DOHH2 (cell line): ENCODE data around the gene ALPI.

Experiments used
- H3F3A ChIP-seq: fragments of 200-600 bp; sonication (generic), shearing (Covaris generic); 2 replicates; pipeline ENCODE4 v1.6.0; 2016; ENCODE audit warnings: antibody characterized with exemption, mild to moderate bottlenecking; ENCODE audit not compliant: control insufficient read depth, insufficient read depth
- H3K27ac ChIP-seq: fragments of 200-600 bp; sonication (generic); 2 replicates; pipeline ENCODE4 v1.5.1; 2014; ENCODE audit warnings: low read depth, mild to moderate bottlenecking, low read length, moderate library complexity
- H3K27me3 ChIP-seq: fragments of 200-600 bp; sonication (generic); 2 replicates; pipeline ENCODE4 v1.6.1; 2014; ENCODE audit warnings: mild to moderate bottlenecking, low read length, mixed read lengths; ENCODE audit not compliant: control insufficient read depth
- H3K36me3 ChIP-seq: fragments of 200-600 bp; sonication (generic); 2 replicates; pipeline ENCODE4 v1.6.1; 2014; ENCODE audit warnings: mild to moderate bottlenecking, low read length, moderate library complexity, mixed read lengths; ENCODE audit not compliant: control insufficient read depth
- H3K4me1 ChIP-seq: fragments of 200-600 bp; sonication (generic); 2 replicates; pipeline ENCODE4 v1.6.1; 2014; ENCODE audit warnings: mild to moderate bottlenecking, low read length, mixed read lengths; ENCODE audit not compliant: control insufficient read depth
- H3K4me2 ChIP-seq: fragments of 200-600 bp; sonication (generic); 2 replicates; pipeline ENCODE4 v1.6.0; 2014; ENCODE audit warnings: mild to moderate bottlenecking, low read length, moderate library complexity
- H3K4me3 ChIP-seq: fragments of 200-600 bp; sonication (generic); 2 replicates; pipeline ENCODE4 v1.5.1; 2014; ENCODE audit warnings: mild to moderate bottlenecking, low read length, mixed read lengths
- H3K79me2 ChIP-seq: fragments of 200-600 bp; sonication (generic); 2 replicates; pipeline ENCODE4 v1.6.1; 2014; ENCODE audit warnings: mild to moderate bottlenecking, low read length, mixed read lengths; ENCODE audit not compliant: control insufficient read depth
- H3K9me2 ChIP-seq: fragments of 200-600 bp; sonication (generic); replicated peaks from 2 replicates; pipeline ENCODE4 v1.6.1; 2014; ENCODE audit warnings: mild to moderate bottlenecking, low read length, mixed read lengths; ENCODE audit not compliant: control insufficient read depth
- H3K9me3 ChIP-seq: fragments of 200-600 bp; sonication (generic); 2 replicates; pipeline ENCODE4 v1.6.1; 2014; ENCODE audit warnings: antibody characterized with exemption, low read length, mixed read lengths; ENCODE audit not compliant: control insufficient read depth, insufficient read depth
- H4K20me1 ChIP-seq: fragments of 200-600 bp; sonication (generic); 2 replicates; pipeline ENCODE4 v1.6.0; 2014; ENCODE audit warnings: low read depth, mild to moderate bottlenecking, antibody characterized with exemption, low read length, moderate library complexity; ENCODE audit not compliant: control insufficient read depth, insufficient read depth
- CTCF ChIP-seq: fragments of 200-600 bp; sonication (generic); IDR thresholded peaks from one replicate; pipeline ENCODE4 v1.5.1; 2014; ENCODE audit warnings: antibody characterized with exemption, mild to moderate bottlenecking, low read depth, low read length; ENCODE audit not compliant: poor library complexity, severe bottlenecking
- EZH2phosphoT487 ChIP-seq: fragments of 200-600 bp; sonication (generic); IDR thresholded peaks from 2 replicates; pipeline ENCODE4 v1.6.1; 2017; ENCODE audit warnings: borderline replicate concordance, mild to moderate bottlenecking, antibody characterized with exemption, low read length, moderate library complexity, mixed read lengths

The ALPI gene

GRCh38 chr2:232483923-232484627 lies 28.1 kb downstream of the ALPI start:
- Histone ChIP-seq H3F3A (no peaks in the 10 kb centered on the region), H3K4me3 (no peak overlapping the region), H3K79me2 (no peaks in the 10 kb centered on the region), H3K9me2 (no peaks in the 10 kb centered on the region), H3K36me3 (no peaks in the 10 kb centered on the region), H3K4me2 (no peak overlapping the region), H3K4me1 (no peaks in the 10 kb centered on the region), H3K27me3 (no peaks in the 10 kb centered on the region), H3K9me3 (no peaks in the 10 kb centered on the region), H4K20me1 (no peaks in the 10 kb centered on the region), H3K27ac (no peak overlapping the region)
- TF ChIP-seq CTCF (no peak), EZH2phosphoT487 (no peak)

- Histone ChIP-seq H3F3A (no peaks in the 10 kb centered on the region), H3K36me3 (no peaks in the 10 kb centered on the region), H3K9me2 (no peaks in the 10 kb centered on the region), H4K20me1 (no peaks in the 10 kb centered on the region), H3K9me3 (no peaks in the 10 kb centered on the region), H3K27ac (no peak overlapping the region), H3K4me2 (no peak overlapping the region), H3K4me1 (no peaks in the 10 kb centered on the region), H3K4me3 (no peak overlapping the region), H3K27me3 (no peaks in the 10 kb centered on the region), H3K79me2 (no peaks in the 10 kb centered on the region)
- no peak for TF ChIP-seq CTCF
- no peak for TF ChIP-seq EZH2phosphoT487
These were observed 28.8 kb downstream of the ALPI start for GRCh38 chr2:232484628-232485347.

GRCh38 chr2:232485348-232485756 lies 29.4 kb downstream of the ALPI start:
- Histone ChIP-seq H3K9me3 (no peaks in the 10 kb centered on the region), H4K20me1 (no peaks in the 10 kb centered on the region), H3K4me3 (no peak overlapping the region), H3K4me2 (no peak overlapping the region), H3K27ac (no peak overlapping the region), H3K27me3 (no peaks in the 10 kb centered on the region), H3K79me2 (no peaks in the 10 kb centered on the region), H3K9me2 (no peaks in the 10 kb centered on the region), H3F3A (no peaks in the 10 kb centered on the region), H3K4me1 (no peaks in the 10 kb centered on the region), H3K36me3 (no peaks in the 10 kb centered on the region)
- no peak for TF ChIP-seq CTCF
- TF ChIP-seq EZH2phosphoT487, result no peak
